SH-SY5Y (cell line): Measurements from ENCODE around the gene FLYWCH1.

Experiments
- GATA2 ChIP-seq: IDR thresholded peaks from 2 replicates; pipeline ENCODE4 v1.6.1; 2011; ENCODE audit warnings: mild to moderate bottlenecking, low read depth, low read length
- GATA3 ChIP-seq: IDR thresholded peaks from 2 replicates; pipeline ENCODE4 v1.6.1; 2011; ENCODE audit warnings: low read depth, mild to moderate bottlenecking, low read length, moderate library complexity

DNA sequence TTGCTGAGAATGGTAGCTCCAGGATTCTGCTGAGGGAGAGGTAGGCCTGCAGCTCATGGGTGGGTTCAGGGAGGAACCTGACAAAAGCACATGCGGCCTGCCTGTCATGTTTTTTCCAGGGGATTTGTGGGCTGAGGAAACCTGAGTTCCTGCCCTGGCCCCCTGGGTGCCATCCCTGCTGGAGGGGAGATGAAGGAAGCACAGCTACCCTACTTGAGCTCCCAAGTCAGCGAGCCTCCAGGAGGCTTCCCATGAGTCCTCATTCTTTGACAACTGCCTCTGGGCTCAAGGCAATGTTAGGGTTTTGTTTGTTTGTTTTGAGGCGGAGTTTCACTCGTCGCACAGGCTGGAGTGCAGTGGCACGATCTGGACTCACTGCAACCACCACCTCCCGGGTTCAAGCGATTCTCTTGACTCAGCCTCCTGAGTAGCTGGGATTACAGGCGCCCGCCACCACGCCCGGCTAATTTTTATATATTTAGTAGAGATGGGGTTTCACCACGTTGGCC is 12.1 kb upstream of the FLYWCH1 start:
- TF ChIP-seq GATA2 = no peak
- no peak for TF ChIP-seq GATA3
